HepG2 (cell line): ENCODE data around the gene DNPH1. TPM values are rescaled to one million over a fixed set of nuclear protein-coding genes. Genes with fewer than 3 reads are reported as not detected.

ENCODE experiments used
- CHCHD3 ChIP-seq: sonication (generic); formaldehyde crosslinking; IDR thresholded peaks from 2 replicates; pipeline ENCODE4 v1.8.0; 2022; ENCODE audit warnings: mild to moderate bottlenecking, missing genetic modification reagents, moderate library complexity
- ETV5 ChIP-seq: IDR thresholded peaks from 2 replicates; pipeline ENCODE4 v1.6.1; 2018; ENCODE audit warnings: missing biosample characterization, missing genetic modification reagents, inconsistent platforms, borderline replicate concordance
- FOSL2 ChIP-seq: sonication (generic); formaldehyde crosslinking; IDR thresholded peaks from 2 replicates; pipeline ENCODE4 v1.4.0; 2020; ENCODE audit warnings: missing genetic modification reagents
- GMEB2 ChIP-seq: IDR thresholded peaks from 2 replicates; pipeline ENCODE4 v1.6.1; 2016; ENCODE audit warnings: missing biosample characterization, missing genetic modification reagents, low read depth
- MEIS1 ChIP-seq: sonication (generic); formaldehyde crosslinking; IDR thresholded peaks from 2 replicates; pipeline ENCODE4 v1.9.0; 2021; ENCODE audit warnings: mild to moderate bottlenecking, missing genetic modification reagents, moderate library complexity, borderline replicate concordance
- MYNN ChIP-seq: sonication (generic); formaldehyde crosslinking; IDR thresholded peaks from 2 replicates; pipeline ENCODE4 v1.4.0; 2020; ENCODE audit warnings: mild to moderate bottlenecking, low read depth, missing genetic modification reagents
- SATB2 ChIP-seq: sonication (generic); formaldehyde crosslinking; IDR thresholded peaks from 2 replicates; pipeline ENCODE4 v1.5.0; 2020; ENCODE audit warnings: missing genetic modification reagents
- THAP11 ChIP-seq: IDR thresholded peaks from 2 replicates; pipeline ENCODE4 v1.6.1; 2016; ENCODE audit warnings: missing biosample characterization, missing genetic modification reagents
- TRAFD1 ChIP-seq: sonication (generic); formaldehyde crosslinking; IDR thresholded peaks from 2 replicates; pipeline ENCODE4 v1.5.1; 2020; ENCODE audit warnings: missing genetic modification reagents, mild to moderate bottlenecking, borderline replicate concordance
- USF2 ChIP-seq, 2 experiments: sonication (generic) in 1 of 2; formaldehyde crosslinking in 1 of 2; IDR thresholded peaks; 2 replicates each; pipeline versions ENCODE4 v1.5.1 to v1.6.1; 2011 to 2020; ENCODE audit warnings: borderline replicate concordance in 1 of 2, low read depth in 1 of 2, low read length in 1 of 2, mild to moderate bottlenecking in 1 of 2, missing genetic modification reagents in 1 of 2, moderate library complexity in 1 of 2
- ZNF225 ChIP-seq: sonication (generic); formaldehyde crosslinking; IDR thresholded peaks from 2 replicates; pipeline ENCODE4 v1.4.0; 2020; ENCODE audit warnings: mild to moderate bottlenecking, missing genetic modification reagents
- ZNF260 ChIP-seq: sonication (generic); formaldehyde crosslinking; IDR thresholded peaks from 2 replicates; pipeline ENCODE4 v1.4.0; 2020; ENCODE audit warnings: missing genetic modification reagents, low read depth, mild to moderate bottlenecking, borderline replicate concordance
- ZNF337 ChIP-seq: sonication (generic); formaldehyde crosslinking; IDR thresholded peaks from 2 replicates; pipeline ENCODE4 v1.5.1; 2020; ENCODE audit warnings: missing genetic modification reagents, low read depth, mild to moderate bottlenecking, borderline replicate concordance
- ZNF496 ChIP-seq: sonication (generic); formaldehyde crosslinking; IDR thresholded peaks from 2 replicates; pipeline ENCODE4 v1.8.1; 2023; ENCODE audit warnings: mild to moderate bottlenecking, moderate library complexity, missing genetic modification reagents; ENCODE audit not compliant: insufficient replicate concordance
- ZNF775 ChIP-seq: sonication (generic); formaldehyde crosslinking; IDR thresholded peaks from 2 replicates; pipeline ENCODE4 v1.4.0; 2020; ENCODE audit warnings: missing genetic modification reagents, mild to moderate bottlenecking, moderate library complexity, borderline replicate concordance
- polyA plus RNA-seq, 8 experiments: library from polyadenylated mRNA; depleted of rRNA in 3 of 8; stranded (reverse) in 7 of 8; unstranded in 1 of 8; fragments of >200 nt; fragmentation: Illumina TruSeq in 4 of 8; extraction: Trizol in 4 of 8; gene quantifications; 2 replicates each; pipeline versions ENCODE4 v1.2.1 to v1.2.3, GENCODE V29; 2011 to 2016; ENCODE audit warnings: low read depth in 4 of 8, missing spikeins in 1 of 8, mixed read lengths in 1 of 8; ENCODE audit not compliant: insufficient read depth in 1 of 8
- total RNA-seq, 5 experiments: library from RNA; depleted of rRNA; stranded (reverse); fragments of >200 nt; fragmentation: Illumina TruSeq; extraction: Trizol; gene quantifications; 2 replicates each; pipeline ENCODE4 v1.2.3, GENCODE V29; 2016; ENCODE audit warnings: low read depth in 1 of 5

DNPH1 gene
- total and polyA plus RNA-seq, 2 of the 13 experiments (the other 11 are each of a cell fraction or from before 2014, with no cell fraction given), result 56.5 to 75.1 TPM

GRCh38 chr6:43246301-43247113 lies 17.2 kb upstream of the DNPH1 start (continued):
- TF ChIP-seq ZNF496 (CRISPR knock-in tag) (no peak), TRAFD1 (CRISPR knock-in tag) (no peak), SATB2 (no peak), ZNF337 (no peak), ZNF225 (CRISPR knock-in tag) (0 out of 2 replicates have a peak, but pooled peaks have one; percentile 17), USF2 (IDR thresholded peaks at IDR 0.05; ENCODE audit: low read depth, low read length) (peak; percentile 2; the same call in 1 of the 2 replicates), USF2 (CRISPR knock-in tag; IDR thresholded peaks at IDR 0.05; ENCODE audit: borderline replicate concordance) (0 out of 2 replicates have a peak, but pooled peaks have one; percentile 5), MYNN (CRISPR knock-in tag) (no peak), MEIS1 (no peak), FOSL2 (CRISPR knock-in tag) (no peak; the same call in 1 of the 2 replicates), CHCHD3 (CRISPR knock-in tag) (no peak), ETV5 (CRISPR knock-in tag) (0 out of 2 replicates have a peak, but pooled peaks have one; percentile 20), THAP11 (no peak), ZNF775 (CRISPR knock-in tag) (no peak), ZNF260 (CRISPR knock-in tag) (no peak), GMEB2 (no peak)
